NCI-H460 (cell line): ENCODE data around the gene OR1L4. TPM values are rescaled to one million over a fixed set of nuclear protein-coding genes. Genes with fewer than 3 reads are reported as not detected.

Source experiments
- DNase-seq: peaks from one replicate; pipeline ENCODE4 v3.0.0-alpha.2; 2016; ENCODE audit warnings: low read depth; ENCODE audit errors: extremely low read depth
- polyA plus RNA-seq: library from polyadenylated mRNA; depleted of rRNA; stranded (reverse); fragments of >200 nt; gene quantifications from 2 replicates; pipeline ENCODE4 v1.2.3, GENCODE V29; 2014; cell fraction: nucleus; rRNA removed
- total RNA-seq: library from RNA; depleted of rRNA; stranded (reverse); fragments of >200 nt; shearing (Covaris generic); gene quantifications from 2 replicates; pipeline ENCODE4 v1.2.3, GENCODE V29; 2014; rRNA removed

Gene OR1L4
- not detected in 2 replicates for total RNA-seq
- not detected in 2 replicates for polyA plus RNA-seq

GRCh38 chr9:122723690-122724089 lies at the start of gene OR1L4:
Gene OR1L4 (plus strand): TSS chr9:122723990. CDS start chr9:122723990, 0 bp downstream.
- no peak for DNase-seq

GRCh38 chr9:122684851-122685250 lies 38.9 kb upstream of the OR1L4 start:
- DNase-seq = no peak

- no peak for DNase-seq
These were observed 28.1 kb upstream of the OR1L4 start for GRCh38 chr9:122695696-122696095.

GRCh38 chr9:122718038-122718437 lies 5.8 kb upstream of the OR1L4 start:
- DNase-seq = no peak

- DNase-seq = no peak
These were observed 4.6 kb upstream of the OR1L4 start for GRCh38 chr9:122719218-122719617.

- no peak for DNase-seq
These were observed 18.2 kb downstream of the OR1L4 start, which contains the start of gene OR1L6 for GRCh38 chr9:122742003-122742402. Gene OR1L6 (plus strand): TSS chr9:122742303. CDS start chr9:122749848, 7,545 bp downstream.

- no peak for DNase-seq
These were observed 31.0 kb downstream of the OR1L4 start for GRCh38 chr9:122754825-122755224.

GRCh38 chr9:122767817-122768216 lies 44.0 kb downstream of the OR1L4 start:
- DNase-seq = no peak

Other genes starting within 250 kb of the OR1L4 start
- gene OR1J1, start 246.1 kb upstream of the OR1L4 start, total RNA-seq = not detected in 2 replicates
- 0.22 TPM in 1 of 2 replicates, not detected in the other for gene OR1J2, start 213.2 kb upstream of the OR1L4 start, total RNA-seq
- not detected in 2 replicates for gene OR1J4, start 204.8 kb upstream of the OR1L4 start, total RNA-seq
- not detected in 2 replicates for gene OR1N1, start 196.7 kb upstream of the OR1L4 start, total RNA-seq
- not detected in 2 replicates for gene OR1N2, start 170.9 kb upstream of the OR1L4 start, total RNA-seq
- gene OR1L8, start 140.6 kb upstream of the OR1L4 start, total RNA-seq = 0.27 TPM in 1 of 2 replicates, not detected in the other
- gene OR1Q1, start 109.3 kb upstream of the OR1L4 start, total RNA-seq = not detected in 2 replicates
- gene OR1B1, start 66.4 kb upstream of the OR1L4 start, total RNA-seq = not detected in 2 replicates
- not detected in 2 replicates for gene OR1L1, start 62.3 kb upstream of the OR1L4 start, total RNA-seq
- not detected in 2 replicates for gene OR1L3, start 48.9 kb upstream of the OR1L4 start, total RNA-seq
- gene OR1L6, start 18.3 kb downstream of the OR1L4 start, total RNA-seq = not detected in 2 replicates
- not detected in 2 replicates for gene OR5C1, start 64.9 kb downstream of the OR1L4 start, total RNA-seq
- not detected in 2 replicates for gene OR1K1, start 76.1 kb downstream of the OR1L4 start, total RNA-seq
- 25.9 and 32.3 TPM in 2 replicates for gene PDCL, start 104.6 kb downstream of the OR1L4 start, total RNA-seq
- 58.7 and 63.6 TPM in 2 replicates for gene RC3H2, start 181.4 kb downstream of the OR1L4 start, total RNA-seq
- gene ZBTB6, start 189.3 kb downstream of the OR1L4 start, total RNA-seq = 17.0 and 19.8 TPM in 2 replicates
- gene ZBTB26, start 207.5 kb downstream of the OR1L4 start, total RNA-seq = 5.9 and 8.2 TPM in 2 replicates
- gene RABGAP1, start 217.0 kb downstream of the OR1L4 start, total RNA-seq = 16.7 and 21.4 TPM in 2 replicates